Spleen (tissue), 11 donors: ENCODE measurements around the gene LCOR. TPM values are rescaled to one million over a fixed set of nuclear protein-coding genes. Genes with fewer than 3 reads are reported as not detected.

Experiments
- DNase-seq: peaks from one replicate; pipeline ENCODE4 v3.0.0-alpha.2; 2020
- H3K27ac ChIP-seq, 8 donors: fragments of 200-600 bp; sonication (generic) in 7 of 8; 1 replicate in 4 of 8; 2 replicates in 4 of 8; pipeline versions ENCODE4 v1.5.0 to v1.8.0; 2016 to 2021; ENCODE audit warnings: inconsistent platforms in 4 of 8, mild to moderate bottlenecking in 4 of 8, moderate library complexity in 1 of 8
- H3K27me3 ChIP-seq, 7 donors: fragments of 200-600 bp; sonication (generic) in 6 of 7; replicated peaks in 1 of 7; 1 replicate in 4 of 7; 2 replicates in 3 of 7; pipeline versions ENCODE4 v1.5.0 to v1.8.0; 2016 to 2021; ENCODE audit warnings: inconsistent platforms in 3 of 7, mild to moderate bottlenecking in 1 of 7
- H3K36me3 ChIP-seq, 6 donors: fragments of 200-600 bp; sonication (generic) in 5 of 6; 1 replicate in 4 of 6; 2 replicates in 2 of 6; pipeline versions ENCODE4 v1.5.0 to v1.8.0; 2016 to 2021; ENCODE audit warnings: inconsistent platforms in 2 of 6
- H3K4me1 ChIP-seq, 6 donors: fragments of 200-600 bp; sonication (generic) in 5 of 6; 1 replicate in 3 of 6; 2 replicates in 3 of 6; pipeline versions ENCODE4 v1.5.0 to v1.8.0; 2016 to 2021; ENCODE audit warnings: inconsistent platforms in 3 of 6
- H3K4me3 ChIP-seq, 8 donors: fragments of 200-600 bp; sonication (generic) in 7 of 8; 1 replicate in 4 of 8; 2 replicates in 4 of 8; pipeline versions ENCODE4 v1.5.0 to v1.8.0; 2016 to 2021; ENCODE audit warnings: inconsistent platforms in 4 of 8, mild to moderate bottlenecking in 4 of 8, moderate library complexity in 2 of 8
- H3K9me3 ChIP-seq, 8 donors: fragments of 200-600 bp; sonication (generic) in 7 of 8; 1 replicate in 4 of 8; 2 replicates in 4 of 8; pipeline versions ENCODE4 v1.5.0 to v1.8.0; 2016 to 2021; ENCODE audit warnings: inconsistent platforms in 4 of 8
- CTCF ChIP-seq, 11 experiments: fragments of 200-600 bp in 7 of 11; fragments of 450-650 bp in 4 of 11; sonication (generic) in 4 of 11; IDR thresholded peaks in 8 of 11; conservative IDR thresholded peaks in 3 of 11; 1 replicate in 7 of 11; 2 replicates in 4 of 11; pipeline versions ENCODE4 v1.4.0 to v1.8.0; 2016 to 2021; ENCODE audit warnings: antibody characterized with exemption in 11 of 11, inconsistent platforms in 4 of 11, mild to moderate bottlenecking in 1 of 11
- POLR2A ChIP-seq, 3 donors: fragments of 450-650 bp; IDR thresholded peaks; one replicate each; pipeline ENCODE4 v1.5.1; 2017; ENCODE audit warnings: antibody characterized with exemption in 3 of 3, mild to moderate bottlenecking in 1 of 3
- POLR2AphosphoS5 ChIP-seq, 3 donors: sonication (generic); formaldehyde crosslinking; IDR thresholded peaks; one replicate each; pipeline ENCODE4 v1.5.1; 2017; ENCODE audit warnings: antibody characterized with exemption in 3 of 3
- WGBS, 5 donors: extraction: QIAGEN DNeasy Blood & Tissue Kit in 3 of 5; methylation state at CpG; one replicate each; pipeline versions ENCODE4 v1.1.5 to v1.1.7; 2013 to 2018; 5-methylcytosine and 5-hydroxymethylcytosine counted together
- intact Hi-C: fragments of 100-400 bp; cut with DNase I; formaldehyde crosslinking; loops from one replicate; pipeline ENCODE4 v1.15.0; 2023; ENCODE audit warnings: low total_unique reads
- polyA plus RNA-seq, 3 donors: library from polyadenylated mRNA; stranded (reverse); fragments of 200-250 nt; gene quantifications; one replicate each; pipeline ENCODE4 v1.2.1, GENCODE V29; 2013
- total RNA-seq, 7 donors: library from RNA; depleted of rRNA in 3 of 7; stranded (reverse); fragments of >200 nt in 3 of 7; fragmentation: NEBNext Ultra II Directional in 4 of 7; extraction: Animal tissue kit (Norgen Biotek cat#: 25700) in 4 of 7; gene quantifications; one replicate each; pipeline versions ENCODE4 v1.1.0 to v1.2.1, GENCODE V29; 2016 to 2021
- donor health status: healthy with polysubstance abuse.
- donor health status: DM: no; HTN: no; CAD: no; lungs with moderate emphysema.
- donor health status: DM: no; HTN: no; CAD: no.
- donor health status: Bipolar disorder and iron deficiency.
- donor health status: healthy.
- donor health status: DM: no; HTN: no; CAD: no.
- donor health status: DM: yes; HTN: yes; CAD: no.

LCOR gene
- total and polyA plus RNA-seq, 10 donors, result 2.2 to 105 (median 47.0) TPM

DNA sequence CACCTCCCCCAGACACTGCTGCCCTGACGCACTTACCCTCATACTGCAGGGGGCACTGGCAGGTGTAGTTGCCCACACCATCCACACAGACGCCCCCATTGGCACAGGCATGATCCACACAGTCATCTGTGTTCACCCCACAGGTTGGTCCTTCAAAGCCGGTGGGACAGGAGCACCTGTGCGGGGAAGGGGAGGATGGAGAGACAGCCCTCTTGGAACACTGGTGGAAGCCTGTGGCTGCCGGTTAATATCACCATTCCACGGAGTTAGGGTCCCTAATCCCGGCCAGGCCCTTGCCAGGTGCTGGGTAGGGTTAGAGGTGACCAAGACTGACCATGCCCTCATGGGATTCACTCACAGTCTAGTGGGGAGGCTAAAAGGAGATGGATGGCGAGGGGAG lies 181.9 kb downstream of the LCOR start:
- WGBS, 5 donors, result 83 to 91% (median 87%) methylated on average over 8 of the region's 8 CpGs
- no peak overlapping the region for H3K27ac ChIP-seq
- DNase-seq, result no peak
- H3K27me3 ChIP-seq, result no peaks in the 10 kb centered on the region
- no peak for TF ChIP-seq POLR2A (IDR thresholded peaks at IDR 0.05)
- TF ChIP-seq POLR2AphosphoS5 (IDR thresholded peaks at IDR 0.05), result no peak
- no peak for TF ChIP-seq CTCF (IDR thresholded peaks at IDR 0.05 in 8 of 11, conservative IDR thresholded peaks at IDR 0.05 in 3 of 11)
- H3K4me3 ChIP-seq, result no peak overlapping the region
- peaks cover 0 to 13% (median 0%) of the 10 kb centered on the region in 6 donors for H3K4me1 ChIP-seq
- H3K36me3 ChIP-seq, result no peaks in the 10 kb centered on the region
- intact Hi-C loops, result no loop called here
- H3K9me3 ChIP-seq, result peaks cover 0 to 2% (median 0%) of the 10 kb centered on the region in 8 donors

DNA sequence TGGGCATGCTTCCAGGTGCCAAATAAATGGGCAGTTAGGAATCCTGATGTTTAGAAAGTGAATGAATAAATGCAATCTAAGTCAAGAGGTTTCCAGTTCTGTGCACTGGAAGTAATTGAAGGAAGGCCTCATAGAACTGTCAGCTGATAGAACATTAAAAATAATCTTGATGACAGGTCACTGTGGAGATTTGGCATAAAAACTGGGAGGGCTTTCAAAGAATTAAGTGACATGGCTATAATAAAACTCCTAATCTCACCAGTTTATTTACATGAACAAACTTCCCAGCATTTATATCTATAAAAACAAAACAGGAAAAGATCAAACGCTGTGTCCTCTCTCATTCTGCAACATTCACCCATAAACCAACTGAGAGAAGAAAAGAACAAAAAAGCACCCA lies 183.1 kb downstream of the LCOR start:
- no peak for DNase-seq
- H3K9me3 ChIP-seq, result no peaks in the 10 kb centered on the region
- intact Hi-C loops, result no loop called here
- no peak overlapping the region for H3K4me3 ChIP-seq
- H3K4me1 ChIP-seq, result peaks cover 0 to 13% (median 0%) of the 10 kb centered on the region in 6 donors
- no peak overlapping the region for H3K27ac ChIP-seq
- H3K27me3 ChIP-seq, result no peaks in the 10 kb centered on the region
- WGBS, 5 donors, result 67 to 84% (median 75%) methylated on average over 1 of the region's 1 CpG
- no peaks in the 10 kb centered on the region for H3K36me3 ChIP-seq
- no peak for TF ChIP-seq POLR2AphosphoS5 (IDR thresholded peaks at IDR 0.05)
- no peak for TF ChIP-seq POLR2A (IDR thresholded peaks at IDR 0.05)
- TF ChIP-seq CTCF (IDR thresholded peaks at IDR 0.05 in 8 of 11, conservative IDR thresholded peaks at IDR 0.05 in 3 of 11), result no peak

DNA sequence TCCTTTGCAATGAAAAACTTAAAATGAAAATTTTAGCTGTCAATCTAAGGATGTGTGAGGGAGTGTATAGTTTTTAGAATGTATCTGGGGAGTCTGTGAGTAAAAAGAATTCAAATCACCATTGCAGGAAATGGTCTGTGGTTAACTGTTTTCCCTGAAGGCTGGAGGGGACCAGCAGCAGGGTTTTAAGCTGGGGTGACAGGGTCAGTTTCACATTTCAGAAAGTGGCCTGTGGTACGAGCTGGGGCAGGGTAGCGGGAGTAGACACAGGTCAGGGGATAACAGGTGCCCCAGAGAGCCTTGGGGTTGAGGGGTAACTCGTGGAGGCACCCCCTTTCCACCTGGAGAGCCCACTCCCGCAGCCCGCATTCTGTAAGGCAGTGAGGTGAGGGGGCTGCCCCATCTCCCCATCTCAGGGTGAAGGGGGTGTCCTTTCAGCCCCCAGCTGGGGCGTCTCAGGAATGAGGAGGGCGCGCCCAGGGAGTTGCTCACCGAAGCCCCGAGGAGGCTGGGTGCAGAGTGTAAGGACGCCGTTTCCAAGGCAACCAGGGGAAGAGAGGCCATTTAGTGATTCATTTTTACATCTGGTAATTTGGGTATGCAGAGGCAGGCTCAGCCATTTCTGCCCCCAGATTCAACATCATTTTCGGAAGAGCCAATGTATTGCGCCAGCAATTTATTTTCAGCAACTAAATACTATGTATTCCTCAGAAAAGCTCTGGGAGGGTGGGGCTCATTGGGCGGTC lies 184.8 kb downstream of the LCOR start:
- no peak for DNase-seq
- Histone ChIP-seq H3K27ac (no peak overlapping the region), H3K9me3 (no peaks in the 10 kb centered on the region), H3K4me1 (peaks cover 0 to 13% (median 0%) of the 10 kb centered on the region in 6 donors), H3K27me3 (no peaks in the 10 kb centered on the region), H3K4me3 (no peak overlapping the region), H3K36me3 (no peaks in the 10 kb centered on the region)
- WGBS, 5 donors, result 46 to 66% (median 56%) methylated on average over 15 of the region's 15 CpGs
- intact Hi-C loops, result no loop called here
- TF ChIP-seq POLR2AphosphoS5 (IDR thresholded peaks at IDR 0.05) (no peak), POLR2A (IDR thresholded peaks at IDR 0.05) (no peak), CTCF (IDR thresholded peaks at IDR 0.05 in 8 of 11, conservative IDR thresholded peaks at IDR 0.05 in 3 of 11) (no peak)

- Histone ChIP-seq H3K36me3 (no peaks in the 10 kb centered on the region), H3K4me3 (no peak overlapping the region), H3K27ac (no peak overlapping the region), H3K9me3 (no peaks in the 10 kb centered on the region), H3K4me1 (peaks cover 0 to 13% (median 0%) of the 10 kb centered on the region in 6 donors), H3K27me3 (no peaks in the 10 kb centered on the region)
- WGBS, 5 donors, result 74 to 96% (median 87%) methylated on average over 5 of the region's 5 CpGs
- TF ChIP-seq POLR2AphosphoS5 (IDR thresholded peaks at IDR 0.05), result no peak
- DNase-seq, result no peak
- intact Hi-C loops, result no loop called here
Observed at GRCh38 chr10:97017474-97017903, 185.4 kb downstream of the LCOR start.
